NK-92 (cell line): ENCODE results near the gene SPAST.
"Not testable (repeated sequence)": the region's sequence is repeated elsewhere in the genome, so short reads cannot be mapped to it uniquely, and the experiment has no call there.

ENCODE experiments used
- DNase-seq: peaks from one replicate; lab custom pipeline; 2025; ENCODE audit not compliant: unreplicated experiment; lab: John Stamatoyannopoulos, UW

SPAST gene

GRCh38 chr2:32124660-32125059 lies 61.3 kb downstream of the SPAST start:
- DNase-seq, result no peak

- DNase-seq, result no peak
Observed at GRCh38 chr2:32128636-32129035, 65.3 kb downstream of the SPAST start.

- no peak for DNase-seq
Observed at GRCh38 chr2:32129086-32129485, 65.7 kb downstream of the SPAST start.

- DNase-seq, result no peak
Observed at GRCh38 chr2:32135409-32135808, 72.1 kb downstream of the SPAST start.

GRCh38 chr2:32136097-32136496 lies 72.7 kb downstream of the SPAST start:
- no peak for DNase-seq

GRCh38 chr2:32151544-32151943 lies 88.2 kb downstream of the SPAST start:
- not testable (repeated sequence) for DNase-seq

GRCh38 chr2:32159678-32160077 lies 96.3 kb downstream of the SPAST start:
- no peak for DNase-seq

- no peak for DNase-seq
Observed at GRCh38 chr2:32161296-32161695, 97.9 kb downstream of the SPAST start.

- DNase-seq, result not testable (repeated sequence)
Observed at GRCh38 chr2:32164254-32164653, 100.9 kb downstream of the SPAST start.

- DNase-seq, result not testable (repeated sequence)
Observed at GRCh38 chr2:32165027-32165347, 101.6 kb downstream of the SPAST start.

GRCh38 chr2:32166115-32166574 lies 102.8 kb downstream of the SPAST start:
- no peak for DNase-seq

GRCh38 chr2:32168513-32168912 lies 105.2 kb downstream of the SPAST start:
- no peak for DNase-seq

- no peak for DNase-seq
Observed at GRCh38 chr2:32172870-32173269, 109.5 kb downstream of the SPAST start.

- DNase-seq, result no peak
Observed at GRCh38 chr2:32182667-32183066, 119.3 kb downstream of the SPAST start.

GRCh38 chr2:32189011-32189410 lies 125.7 kb downstream of the SPAST start:
- no peak for DNase-seq

- DNase-seq, result no peak
Observed at GRCh38 chr2:32192418-32192817, 129.1 kb downstream of the SPAST start.

- no peak for DNase-seq
Observed at GRCh38 chr2:32200814-32201213, 137.5 kb downstream of the SPAST start.

- not testable (repeated sequence) for DNase-seq
Observed at GRCh38 chr2:32203428-32203827, 140.1 kb downstream of the SPAST start.
